Panc1 (cell line): ENCODE measurements around the gene DHX32. TPM values are rescaled to one million over a fixed set of nuclear protein-coding genes. Genes with fewer than 3 reads are reported as not detected.

ENCODE experiments used
- ATAC-seq: fragments of 200-7000 bp; cut with Tn5 transposase; 2 replicates; pipeline ENCODE4 v1.9.1; 2020; ENCODE audit warnings: mild to moderate bottlenecking, moderate library complexity
- BruUV-seq: library from RNA; stranded (reverse); fragments of 400-500 nt; replicated peaks from 2 replicates; lab custom pipeline; 2021; lab: Mats Ljungman, UMichigan
- CTCF ChIA-PET: fragments of 300-600 bp; sonication (Branson Sonifier 250); formaldehyde crosslinking; loops from one replicate; lab custom pipeline; 2022; ENCODE audit warnings: antibody characterized with exemption; lab: Charles Lee
- POLR2A ChIA-PET: fragments of 300-600 bp; sonication (Branson Sonifier 250); formaldehyde crosslinking; loops from one replicate; lab custom pipeline; 2022; ENCODE audit warnings: antibody characterized with exemption; lab: Charles Lee
- DNase-seq: peaks from one replicate; pipeline ENCODE4 v3.0.0-alpha.2; 2010; ENCODE audit warnings: low read depth, low spot score
- H3K27ac ChIP-seq: 2 replicates; pipeline ENCODE4 v1.5.1; 2011; ENCODE audit warnings: mild to moderate bottlenecking, low read length, inconsistent platforms
- H3K27me3 ChIP-seq: fragments of 200-500 bp; sonication (Bioruptor generic); 2 replicates; pipeline ENCODE4 v1.6.0; 2014; ENCODE audit warnings: low read length, inconsistent platforms; ENCODE audit not compliant: control insufficient read depth, insufficient read depth
- H3K36me3 ChIP-seq: fragments of 200-500 bp; sonication (Bioruptor generic); 2 replicates; pipeline ENCODE4 v1.5.1; 2014; ENCODE audit warnings: inconsistent platforms, mild to moderate bottlenecking, low read length, moderate library complexity; ENCODE audit not compliant: control insufficient read depth, insufficient read depth
- H3K4me1 ChIP-seq: 2 replicates; pipeline ENCODE4 v1.5.1; 2011; ENCODE audit warnings: inconsistent platforms, mild to moderate bottlenecking, low read length, moderate library complexity; ENCODE audit not compliant: control insufficient read depth, insufficient read depth
- H3K4me3 ChIP-seq, 2 experiments: 2 replicates each; pipeline ENCODE4 v1.5.1; 2011 to 2012; ENCODE audit warnings: low read depth in 2 of 2, low read length in 2 of 2, mild to moderate bottlenecking in 2 of 2, inconsistent platforms in 1 of 2, moderate library complexity in 1 of 2
- H3K9me3 ChIP-seq: fragments of 200-500 bp; sonication (Bioruptor generic); 2 replicates; pipeline ENCODE4 v1.5.1; 2014; ENCODE audit warnings: low read depth, mild to moderate bottlenecking, inconsistent platforms, low read length, moderate library complexity; ENCODE audit not compliant: control insufficient read depth, insufficient read depth
- POLR2AphosphoS5 ChIP-seq: IDR thresholded peaks from 2 replicates; pipeline ENCODE4 v1.6.1; 2012; ENCODE audit warnings: mild to moderate bottlenecking, low read depth, low read length, moderate library complexity
- SIN3A ChIP-seq: IDR thresholded peaks from 2 replicates; pipeline ENCODE4 v1.6.1; 2012; ENCODE audit warnings: low read depth, mild to moderate bottlenecking, low read length, moderate library complexity, borderline replicate concordance; ENCODE audit not compliant: insufficient read depth
- TCF7L2 ChIP-seq: IDR thresholded peaks from 2 replicates; pipeline ENCODE4 v1.6.1; 2011; ENCODE audit warnings: mild to moderate bottlenecking, low read depth, low read length, inconsistent platforms
- in situ Hi-C: cut with HindIII; loops from 2 replicates; pipeline ENCODE4 v1.10.0; 2016; ENCODE audit warnings: low sequenced_read_pairs, low pct_unique_long_range_greater_than_20kb
- intact Hi-C: fragments of 100-400 bp; cut with micrococcal nuclease; formaldehyde crosslinking; loops from one replicate; pipeline ENCODE4 v1.10.0; 2022; ENCODE audit not compliant: unreplicated experiment
- total RNA-seq: library from RNA; stranded (reverse); gene quantifications from one replicate; pipeline ENCODE4 v1.2.1, GENCODE V29; 2021; ENCODE audit not compliant: unreplicated experiment
- TF ChIP-seq, protein P1 (sequence below), 2 experiments: IDR thresholded peaks; 2 replicates each; pipeline ENCODE4 v1.6.1; 2011 to 2012; ENCODE audit warnings: low read depth in 2 of 2, control low read depth in 1 of 2, low read length in 1 of 2, mild to moderate bottlenecking in 1 of 2, moderate library complexity in 1 of 2; ENCODE audit not compliant: insufficient read depth in 1 of 2
- TF ChIP-seq, protein P2 (sequence below): fragments of 450-650 bp; IDR thresholded peaks from 2 replicates; pipeline ENCODE4 v1.5.1; 2017; ENCODE audit warnings: mild to moderate bottlenecking

DHX32 gene
- total RNA-seq, 1 experiment from 2014 or later, result 117 TPM

DNA sequence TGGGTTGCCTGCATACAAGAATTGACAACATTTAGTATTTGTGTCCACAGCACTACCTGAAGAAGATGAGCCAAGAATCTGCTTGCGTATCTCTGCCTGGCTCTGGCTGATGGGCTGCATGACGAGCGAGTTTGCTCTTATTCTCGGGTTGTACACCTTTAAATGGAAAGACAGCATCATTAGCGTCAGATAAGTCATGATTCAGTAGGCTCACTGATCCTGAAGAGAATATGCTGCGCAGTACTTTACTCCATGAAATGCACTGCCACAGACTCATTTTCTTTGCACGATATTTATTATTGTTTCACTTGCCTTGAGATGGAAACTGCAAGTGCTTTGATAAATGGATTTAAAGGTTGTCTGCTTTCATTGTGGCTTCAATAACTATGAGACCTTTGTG, 28.6 kb downstream of the DHX32 start:
- Histone ChIP-seq H3K27me3 (no peaks in the 10 kb centered on the region), H3K4me3 (no peak overlapping the region), H3K27ac (no peak overlapping the region), H3K9me3 (no peaks in the 10 kb centered on the region), H3K4me1 (no peaks in the 10 kb centered on the region), H3K36me3 (peaks cover 36% of the 10 kb centered on the region)
- intact Hi-C loops, result no loop called here
- BruUV-seq, result no TSS peak
- no peak for DNase-seq
- ChIA-PET POLR2A (no interaction called here), CTCF (no interaction called here)
- no peak for TF ChIP-seq SIN3A
- TF ChIP-seq TCF7L2, result no peak
- TF ChIP-seq, protein P1, sequence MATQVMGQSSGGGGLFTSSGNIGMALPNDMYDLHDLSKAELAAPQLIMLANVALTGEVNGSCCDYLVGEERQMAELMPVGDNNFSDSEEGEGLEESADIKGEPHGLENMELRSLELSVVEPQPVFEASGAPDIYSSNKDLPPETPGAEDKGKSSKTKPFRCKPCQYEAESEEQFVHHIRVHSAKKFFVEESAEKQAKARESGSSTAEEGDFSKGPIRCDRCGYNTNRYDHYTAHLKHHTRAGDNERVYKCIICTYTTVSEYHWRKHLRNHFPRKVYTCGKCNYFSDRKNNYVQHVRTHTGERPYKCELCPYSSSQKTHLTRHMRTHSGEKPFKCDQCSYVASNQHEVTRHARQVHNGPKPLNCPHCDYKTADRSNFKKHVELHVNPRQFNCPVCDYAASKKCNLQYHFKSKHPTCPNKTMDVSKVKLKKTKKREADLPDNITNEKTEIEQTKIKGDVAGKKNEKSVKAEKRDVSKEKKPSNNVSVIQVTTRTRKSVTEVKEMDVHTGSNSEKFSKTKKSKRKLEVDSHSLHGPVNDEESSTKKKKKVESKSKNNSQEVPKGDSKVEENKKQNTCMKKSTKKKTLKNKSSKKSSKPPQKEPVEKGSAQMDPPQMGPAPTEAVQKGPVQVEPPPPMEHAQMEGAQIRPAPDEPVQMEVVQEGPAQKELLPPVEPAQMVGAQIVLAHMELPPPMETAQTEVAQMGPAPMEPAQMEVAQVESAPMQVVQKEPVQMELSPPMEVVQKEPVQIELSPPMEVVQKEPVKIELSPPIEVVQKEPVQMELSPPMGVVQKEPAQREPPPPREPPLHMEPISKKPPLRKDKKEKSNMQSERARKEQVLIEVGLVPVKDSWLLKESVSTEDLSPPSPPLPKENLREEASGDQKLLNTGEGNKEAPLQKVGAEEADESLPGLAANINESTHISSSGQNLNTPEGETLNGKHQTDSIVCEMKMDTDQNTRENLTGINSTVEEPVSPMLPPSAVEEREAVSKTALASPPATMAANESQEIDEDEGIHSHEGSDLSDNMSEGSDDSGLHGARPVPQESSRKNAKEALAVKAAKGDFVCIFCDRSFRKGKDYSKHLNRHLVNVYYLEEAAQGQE (IDR thresholded peaks at IDR 0.05; ENCODE audit: insufficient read depth in 1 of 2, low read depth in 2 of 2, low read length in 1 of 2), result no peak
- TF ChIP-seq POLR2AphosphoS5, result no peak
- TF ChIP-seq, protein P2, sequence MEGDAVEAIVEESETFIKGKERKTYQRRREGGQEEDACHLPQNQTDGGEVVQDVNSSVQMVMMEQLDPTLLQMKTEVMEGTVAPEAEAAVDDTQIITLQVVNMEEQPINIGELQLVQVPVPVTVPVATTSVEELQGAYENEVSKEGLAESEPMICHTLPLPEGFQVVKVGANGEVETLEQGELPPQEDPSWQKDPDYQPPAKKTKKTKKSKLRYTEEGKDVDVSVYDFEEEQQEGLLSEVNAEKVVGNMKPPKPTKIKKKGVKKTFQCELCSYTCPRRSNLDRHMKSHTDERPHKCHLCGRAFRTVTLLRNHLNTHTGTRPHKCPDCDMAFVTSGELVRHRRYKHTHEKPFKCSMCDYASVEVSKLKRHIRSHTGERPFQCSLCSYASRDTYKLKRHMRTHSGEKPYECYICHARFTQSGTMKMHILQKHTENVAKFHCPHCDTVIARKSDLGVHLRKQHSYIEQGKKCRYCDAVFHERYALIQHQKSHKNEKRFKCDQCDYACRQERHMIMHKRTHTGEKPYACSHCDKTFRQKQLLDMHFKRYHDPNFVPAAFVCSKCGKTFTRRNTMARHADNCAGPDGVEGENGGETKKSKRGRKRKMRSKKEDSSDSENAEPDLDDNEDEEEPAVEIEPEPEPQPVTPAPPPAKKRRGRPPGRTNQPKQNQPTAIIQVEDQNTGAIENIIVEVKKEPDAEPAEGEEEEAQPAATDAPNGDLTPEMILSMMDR, result no peak
- in situ Hi-C loops, result no loop called here
- ATAC-seq, result no peak

- no peak for ATAC-seq
- in situ Hi-C loops (no loop called here), intact Hi-C loops (no loop called here)
- ChIA-PET CTCF (no interaction called here), POLR2A (interaction anchor here (0.6 kb wide), 1 partner anchor 13 kb away, joined by 8 read pairs; no protein-coding TSS in a partner anchor)
- Histone ChIP-seq H3K4me1 (no peaks in the 10 kb centered on the region), H3K27me3 (no peaks in the 10 kb centered on the region), H3K36me3 (peaks cover 39% of the 10 kb centered on the region), H3K9me3 (no peaks in the 10 kb centered on the region), H3K27ac (no peak overlapping the region), H3K4me3 (no peak overlapping the region)
- no peak for DNase-seq
- no peak for TF ChIP-seq POLR2AphosphoS5
- TF ChIP-seq, protein P2, result no peak
- TF ChIP-seq, protein P1 (IDR thresholded peaks at IDR 0.05; ENCODE audit: insufficient read depth in 1 of 2, low read depth in 2 of 2, low read length in 1 of 2), result no peak
- no peak for TF ChIP-seq SIN3A
- no peak for TF ChIP-seq TCF7L2
- BruUV-seq, result no TSS peak
Measured at GRCh38 chr10:125850766-125851731, 30.0 kb downstream of the DHX32 start.
